NCI-H2196 treated with DMSO at 0.1 percent for 48 hours (cell line): ENCODE results near the gene FAM117B.
"Not testable (repeated sequence)": the region's sequence is repeated elsewhere in the genome, so short reads cannot be mapped to it uniquely, and the experiment has no call there.

Source experiments
- DNase-seq: peaks from one replicate; lab custom pipeline; 2025; ENCODE audit not compliant: unreplicated experiment; lab: John Stamatoyannopoulos, UW

Gene FAM117B

DNA sequence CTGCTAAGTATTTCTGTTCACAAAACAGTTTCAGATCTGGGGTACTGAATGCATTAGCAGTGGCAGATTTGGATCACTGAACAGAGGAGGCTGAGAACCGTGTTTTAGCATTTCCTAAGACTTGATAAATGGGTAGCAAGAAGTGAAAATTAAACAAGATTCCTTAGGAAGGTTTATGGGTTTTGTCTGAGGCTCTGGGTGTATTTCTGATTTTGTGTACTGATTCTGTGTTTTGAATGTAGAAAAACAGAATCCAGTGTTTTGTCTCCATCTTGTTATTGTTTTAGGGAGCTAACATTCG, 1.4 kb downstream of the FAM117B start:
- no peak for DNase-seq

DNA sequence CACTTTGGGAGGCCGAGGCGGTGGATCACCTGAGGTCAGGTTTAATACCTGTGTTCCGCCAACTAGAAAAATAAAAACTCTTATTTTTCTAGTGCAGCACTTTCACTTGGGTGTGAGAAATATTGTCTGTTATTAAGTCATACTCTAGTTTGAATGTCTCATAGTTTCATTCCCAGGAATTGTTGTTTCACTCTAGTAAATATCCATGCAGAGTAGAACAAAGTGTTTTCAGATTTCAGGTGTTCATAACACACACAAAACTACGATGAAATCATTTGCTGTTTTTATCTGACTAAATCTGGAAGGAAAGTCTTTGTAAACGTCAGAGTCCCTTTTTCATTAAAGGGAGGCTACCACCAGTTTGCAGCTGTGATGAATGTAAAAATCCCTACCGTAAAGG, 4.0 kb downstream of the FAM117B start:
- no peak for DNase-seq

DNA sequence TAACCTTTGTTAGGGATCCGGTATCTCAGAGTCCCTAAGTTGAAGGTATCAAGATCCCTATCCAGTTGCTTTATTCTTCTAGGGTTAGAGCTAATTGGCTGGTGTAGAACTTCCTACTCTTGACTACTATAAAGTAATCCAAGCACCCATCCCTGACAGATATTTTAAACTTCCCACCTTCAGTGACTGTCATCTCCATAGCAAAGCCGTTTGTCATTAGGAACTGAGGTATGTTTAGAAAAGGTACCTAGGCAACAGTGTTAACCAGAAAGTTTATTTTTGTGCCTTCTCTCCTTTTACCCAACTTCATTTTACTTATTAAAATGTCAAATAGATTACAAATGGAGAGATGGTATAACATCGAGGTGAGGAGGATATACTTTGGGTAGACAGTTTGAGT, 4.5 kb downstream of the FAM117B start:
- DNase-seq = no peak

DNA sequence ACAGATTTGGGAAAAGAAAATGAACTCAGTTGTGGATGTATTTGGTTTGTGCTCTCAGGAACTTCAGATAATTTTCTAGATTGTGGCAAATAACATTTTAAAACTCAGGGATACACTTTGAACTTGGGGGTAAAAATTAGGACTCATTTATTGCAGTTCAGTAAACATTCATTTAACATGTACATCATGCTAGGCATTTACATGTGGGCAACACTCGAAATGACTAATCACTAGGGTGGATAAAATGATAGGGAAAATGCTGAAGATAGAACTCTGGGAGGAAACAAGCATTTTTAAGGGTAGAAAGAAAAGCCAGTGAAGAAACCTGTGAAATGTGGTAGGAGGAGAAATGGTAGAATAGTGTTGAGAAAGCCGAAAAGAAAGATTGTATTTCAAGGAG, 7.8 kb downstream of the FAM117B start:
- DNase-seq = no peak

DNA sequence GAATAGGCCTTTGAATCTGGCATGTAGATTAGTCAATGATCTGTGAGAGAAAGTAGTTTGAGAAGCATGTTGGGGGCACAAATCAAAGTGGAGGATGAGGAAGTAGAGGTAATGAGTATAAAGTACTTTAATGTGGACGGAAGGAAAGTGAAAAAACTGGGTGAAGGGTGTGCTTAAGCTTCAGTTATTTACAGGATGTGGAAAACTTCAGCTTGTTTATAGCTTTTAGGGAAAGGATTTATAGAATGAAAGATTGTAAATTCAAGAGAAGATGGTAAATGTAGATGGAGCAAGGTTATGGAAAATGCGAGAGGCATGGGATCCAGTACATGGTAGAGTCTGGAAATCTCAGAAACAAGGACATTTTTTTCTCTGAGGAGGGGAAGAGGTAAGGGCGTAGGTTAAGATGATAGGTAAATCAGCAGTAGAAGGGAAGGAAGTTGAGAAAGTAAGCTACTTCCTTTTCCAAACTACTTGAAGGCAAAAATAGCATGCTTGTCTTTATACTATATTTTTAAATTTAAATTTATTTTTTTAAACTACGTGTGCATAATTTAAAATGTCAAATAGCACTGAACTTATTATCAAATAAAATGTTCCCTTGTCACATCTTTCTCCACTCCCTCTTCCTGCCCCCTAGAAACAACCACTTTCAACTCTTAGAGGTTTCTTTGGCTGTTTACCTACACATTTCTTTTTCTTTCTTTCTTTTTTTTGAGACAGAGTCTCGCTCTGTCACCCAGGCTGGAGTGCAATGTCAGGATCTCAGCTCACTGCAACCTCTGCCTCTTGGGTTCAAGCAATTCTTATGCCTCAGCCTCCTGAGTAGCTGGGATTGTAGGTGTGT, 8.5 kb downstream of the FAM117B start:
- DNase-seq = no peak

DNA sequence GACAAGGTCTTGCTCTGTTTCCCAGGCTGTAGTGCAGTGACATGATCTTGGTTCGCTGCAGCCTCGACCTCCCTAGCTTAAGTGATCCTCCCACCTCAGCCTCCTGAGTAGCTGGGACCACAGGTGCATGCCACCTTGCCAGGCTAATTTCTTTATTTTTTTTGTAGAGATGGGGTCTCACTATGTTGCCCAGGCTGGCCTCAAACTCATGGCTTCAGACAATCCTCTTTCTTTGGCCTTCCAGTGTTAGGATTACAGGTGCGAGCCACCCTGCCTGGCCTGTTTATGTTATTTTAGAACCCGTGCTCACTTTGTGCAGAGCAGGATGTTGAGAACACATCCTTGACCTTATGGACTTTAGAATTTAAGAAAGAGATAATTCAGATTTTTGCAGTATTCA, 17.4 kb downstream of the FAM117B start:
- no peak for DNase-seq

DNA sequence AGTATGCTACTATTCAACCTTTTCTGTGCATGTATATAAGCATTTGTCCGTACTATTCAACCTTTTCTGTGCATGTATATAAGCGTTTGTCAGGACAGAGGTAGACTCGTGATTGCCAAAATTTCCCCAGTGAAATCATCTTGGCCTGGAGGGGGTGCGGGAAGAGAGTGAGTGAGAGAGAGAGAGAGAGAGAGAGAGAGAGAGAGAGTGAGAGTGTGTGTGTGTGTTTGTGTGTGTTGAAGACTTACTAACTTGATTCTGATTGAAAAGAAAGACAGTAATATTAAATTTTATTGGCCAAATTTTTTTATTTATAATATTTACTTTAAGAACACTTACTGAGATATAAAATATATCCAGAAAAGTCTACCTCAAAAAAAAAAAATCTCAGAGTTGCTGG, 19.1 kb downstream of the FAM117B start:
- no peak for DNase-seq

DNA sequence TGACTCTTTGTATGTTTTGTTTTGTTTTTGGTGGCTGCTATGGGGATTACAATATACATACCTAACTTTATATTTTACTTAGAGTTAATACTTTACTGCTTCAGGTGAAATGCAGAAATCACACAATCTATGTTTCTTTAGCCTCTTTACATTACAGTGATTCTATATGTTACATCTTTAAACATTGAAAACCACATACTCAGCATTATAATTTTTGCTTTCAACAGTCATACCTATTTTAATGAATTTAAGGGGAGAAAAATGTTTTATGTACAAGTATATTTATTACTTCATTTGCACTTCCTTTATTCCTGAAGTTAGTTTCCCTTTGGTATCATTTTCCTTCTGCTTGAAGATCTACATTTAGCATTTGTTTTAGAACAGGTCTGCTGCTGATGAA, 23.1 kb downstream of the FAM117B start:
- no peak for DNase-seq

DNA sequence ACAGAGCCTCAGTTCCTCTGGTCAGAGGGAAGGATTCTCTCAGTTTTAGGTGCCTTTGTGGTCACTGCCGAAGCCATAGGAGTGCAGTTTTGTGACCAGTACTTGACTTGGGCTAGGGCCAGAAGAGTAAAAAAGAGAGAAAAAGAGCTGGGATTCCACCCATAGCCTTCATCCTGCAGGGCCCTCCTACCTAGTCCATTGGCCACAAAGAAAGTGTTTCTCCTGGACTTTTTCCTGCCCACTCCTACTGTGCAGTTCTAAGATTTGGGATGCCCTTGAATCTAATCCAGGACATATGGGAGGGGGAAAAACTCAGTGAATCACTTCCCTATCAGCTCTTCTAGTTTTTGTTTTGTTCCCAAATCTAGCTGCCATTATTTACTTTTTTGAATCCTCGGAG, 26.0 kb downstream of the FAM117B start:
- DNase-seq = no peak

DNA sequence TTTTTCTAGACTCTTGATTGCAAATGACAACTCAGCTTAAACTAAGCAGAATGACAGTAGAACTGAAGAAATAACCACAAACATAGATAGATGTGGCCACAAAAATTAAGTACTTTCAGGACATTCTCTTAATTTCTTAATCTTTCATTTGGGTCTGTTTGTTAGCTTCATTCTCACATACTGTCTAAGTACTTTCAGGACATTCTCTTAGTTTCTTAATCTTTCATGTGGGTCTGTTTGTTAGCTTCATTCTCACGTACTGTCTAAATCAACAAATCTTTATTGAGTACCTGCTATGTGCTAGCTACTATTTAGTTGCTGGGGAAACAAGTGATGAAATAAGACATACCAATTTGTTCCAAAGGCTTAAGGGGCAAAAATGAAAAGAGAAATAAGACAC, 35.1 kb downstream of the FAM117B start:
- DNase-seq = no peak

DNA sequence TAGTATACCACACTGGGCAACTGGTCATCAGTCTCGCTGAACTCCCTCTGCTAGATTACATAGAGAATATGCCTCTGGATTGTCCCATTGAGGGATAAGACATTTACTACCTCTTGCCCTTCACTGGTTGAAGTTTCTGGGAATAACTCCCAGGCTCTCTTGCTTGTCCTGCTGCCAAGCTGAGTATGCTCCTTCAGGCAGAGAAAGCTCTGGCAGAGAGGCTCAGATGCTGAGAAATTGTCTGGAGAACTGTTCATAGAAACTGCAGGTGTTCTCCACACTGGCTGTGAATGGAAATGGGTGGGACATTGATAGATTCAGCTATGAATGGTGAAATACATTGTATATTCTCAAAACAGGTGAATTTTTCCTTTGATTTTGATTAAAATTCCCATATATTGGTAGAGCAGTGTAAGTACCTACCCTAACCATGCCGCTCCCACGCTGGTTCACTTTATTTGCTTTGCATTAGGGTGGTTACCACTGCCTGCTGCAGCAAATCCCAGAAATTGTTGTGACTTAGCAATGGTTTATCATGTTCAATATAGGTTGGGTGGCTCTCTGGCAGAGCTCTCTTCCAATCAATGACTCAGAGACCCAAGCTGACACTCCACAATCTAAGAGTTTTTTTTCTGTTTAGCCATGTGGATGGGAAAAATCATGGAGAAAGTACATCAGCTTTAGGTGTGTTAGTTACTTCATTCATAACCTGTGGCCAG, 36.7 kb downstream of the FAM117B start:
- no peak for DNase-seq

DNA sequence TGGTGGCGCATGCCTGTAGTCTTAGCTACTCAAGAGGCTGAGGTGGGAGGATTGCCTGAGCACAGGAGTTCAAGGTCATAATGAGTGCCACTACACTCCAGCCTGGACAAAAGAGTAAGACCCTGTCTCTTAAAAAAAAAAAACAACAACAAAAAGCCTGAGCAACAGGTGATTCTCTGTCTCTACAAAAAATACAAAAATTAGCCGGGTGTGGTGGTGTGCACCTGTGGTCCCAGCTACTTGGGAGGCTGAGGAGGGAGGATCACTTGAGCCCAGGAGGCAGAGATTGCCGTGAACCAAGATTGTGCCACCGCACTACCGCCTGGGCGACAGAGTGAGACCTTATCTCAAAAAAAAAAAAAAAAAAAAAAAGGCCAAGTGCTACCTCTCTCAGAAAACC, 40.3 kb downstream of the FAM117B start:
- not testable (repeated sequence) for DNase-seq

DNA sequence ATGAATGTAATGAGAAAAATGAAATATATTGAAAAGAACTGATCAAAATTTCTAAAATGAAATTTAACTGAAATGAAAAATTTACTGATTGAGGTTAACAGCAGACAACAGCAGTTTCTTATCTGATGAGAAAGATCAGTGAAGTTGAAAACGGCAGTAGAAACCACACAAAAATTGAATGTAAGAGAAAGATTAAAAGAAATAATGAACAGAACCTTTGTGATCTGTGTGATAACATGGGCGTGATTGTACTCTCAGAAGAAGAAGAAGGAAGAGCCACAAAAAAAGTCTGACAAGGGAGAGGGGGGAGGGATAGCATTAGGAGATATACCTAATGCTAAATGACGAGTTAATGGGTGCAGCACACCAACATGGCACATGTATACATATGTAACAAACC, 45.2 kb downstream of the FAM117B start:
- no peak for DNase-seq

DNA sequence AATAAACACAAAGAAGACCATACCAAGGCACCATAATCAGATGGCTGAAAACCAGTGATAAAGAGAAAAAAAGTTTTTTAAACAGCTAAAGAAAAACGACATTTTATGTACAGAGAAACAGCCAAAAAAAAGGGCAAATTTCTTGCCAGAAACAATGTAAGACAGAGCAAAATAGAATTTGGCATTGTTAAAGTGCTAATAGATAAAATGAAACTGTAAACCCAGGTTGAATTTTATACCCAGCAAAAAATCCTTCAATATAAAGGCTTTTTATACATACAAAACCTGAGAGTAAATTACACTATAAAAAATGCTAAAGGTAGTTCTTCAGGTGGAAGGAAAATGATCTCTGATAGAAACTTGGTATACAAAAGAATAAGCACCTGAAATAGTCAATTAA, 45.7 kb downstream of the FAM117B start:
- DNase-seq = no peak

DNA sequence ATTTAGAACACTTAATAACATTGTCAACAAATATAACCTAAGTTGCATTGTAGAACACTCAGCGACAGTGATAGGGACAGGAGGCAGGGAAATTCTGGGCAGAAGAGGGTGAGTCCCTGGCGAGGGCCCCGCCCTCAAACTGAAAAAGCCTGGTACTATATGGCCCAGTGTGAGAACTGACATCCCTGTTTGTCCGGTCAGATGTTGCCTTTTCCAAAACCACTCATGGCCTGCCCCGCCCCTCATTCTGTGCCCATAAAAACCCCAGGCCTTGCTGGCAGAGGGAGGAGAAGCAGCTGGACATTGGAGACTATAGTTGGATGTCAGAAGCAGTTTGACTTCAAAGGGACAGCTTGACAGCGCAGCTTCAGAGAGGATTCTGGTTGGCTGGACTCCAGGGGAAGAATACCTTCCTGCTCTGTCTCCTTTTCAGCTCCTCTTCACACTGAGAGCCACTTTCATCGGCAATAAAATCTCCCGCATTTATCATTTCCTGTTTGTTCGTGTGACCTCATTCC, 47.0 kb downstream of the FAM117B start:
- no peak for DNase-seq

DNA sequence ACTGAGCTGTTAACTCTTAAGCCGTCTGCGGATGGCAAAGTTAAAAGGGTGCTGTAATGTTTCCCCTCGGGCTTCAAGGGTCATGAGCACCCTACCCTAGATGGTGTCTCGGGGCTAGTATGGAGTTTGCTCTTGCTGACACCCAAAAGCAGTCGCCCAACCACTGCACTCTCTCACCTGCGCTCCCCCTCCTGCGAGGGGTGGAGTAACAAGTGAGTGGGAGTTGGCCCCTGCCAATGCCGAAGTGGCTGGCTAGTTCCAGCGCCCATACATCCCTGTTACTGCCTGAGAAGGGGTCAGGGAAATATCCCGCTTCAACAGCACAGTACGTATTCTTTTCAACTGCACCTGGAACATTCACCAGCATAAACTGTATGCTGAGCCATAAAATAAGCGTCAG, 47.5 kb downstream of the FAM117B start:
- DNase-seq = no peak

DNA sequence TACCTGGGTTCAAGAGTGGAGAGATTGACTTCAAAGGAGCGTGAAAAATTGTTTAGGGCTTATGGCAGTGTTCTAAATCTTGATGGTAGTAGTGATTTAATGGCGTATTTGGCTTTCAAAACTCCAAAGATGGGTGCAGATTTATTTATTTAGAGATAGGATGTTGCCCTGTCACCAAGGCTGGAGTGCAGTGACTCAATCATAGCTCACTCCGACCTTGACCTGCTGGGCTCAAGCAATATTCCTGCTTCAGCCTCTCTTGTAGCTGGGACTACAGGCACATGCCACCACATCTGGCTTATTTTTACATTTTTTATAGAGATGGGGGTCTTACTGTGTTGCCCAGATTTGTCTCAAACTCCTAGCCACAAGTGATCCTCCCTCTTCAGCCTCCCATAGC, 52.5 kb downstream of the FAM117B start:
- DNase-seq = no peak

DNA sequence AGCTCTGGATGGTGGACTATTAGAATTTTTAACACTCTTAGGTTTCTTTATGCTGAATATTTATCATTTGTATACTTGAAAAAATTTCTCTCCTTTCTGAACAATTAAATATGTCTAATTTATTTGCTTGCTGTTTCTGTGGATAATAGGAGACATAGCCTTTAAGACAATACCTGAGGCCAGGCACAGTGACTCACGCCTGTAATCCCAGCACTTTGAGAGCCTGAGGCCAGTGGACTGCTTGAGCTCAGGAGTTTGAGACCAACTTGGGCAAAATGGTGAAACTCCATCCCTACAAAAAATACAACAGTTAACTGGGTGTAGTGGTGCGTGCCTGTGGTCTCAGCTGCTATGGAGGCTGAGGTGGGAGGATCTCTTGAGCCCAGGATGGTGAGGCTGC, 54.7 kb downstream of the FAM117B start:
- no peak for DNase-seq

DNA sequence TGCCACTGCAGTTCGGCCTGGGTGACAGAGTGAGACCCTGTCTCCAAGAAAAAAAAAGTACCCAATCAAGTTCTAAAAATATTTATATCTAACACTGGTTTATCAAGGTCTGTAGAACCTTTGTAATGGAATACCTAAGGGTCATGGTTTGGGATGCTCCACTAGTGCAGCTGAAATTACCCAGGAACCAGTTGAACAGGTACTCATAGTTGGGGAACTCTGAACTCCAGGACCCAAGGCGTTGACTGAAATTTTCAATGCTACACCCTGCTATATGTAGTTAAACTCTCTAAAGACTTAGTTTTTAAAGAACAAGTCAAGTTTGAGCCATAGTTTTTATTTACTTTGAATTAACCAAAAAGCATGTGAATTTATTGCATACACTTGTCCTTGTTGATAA, 55.1 kb downstream of the FAM117B start:
- no peak for DNase-seq

DNA sequence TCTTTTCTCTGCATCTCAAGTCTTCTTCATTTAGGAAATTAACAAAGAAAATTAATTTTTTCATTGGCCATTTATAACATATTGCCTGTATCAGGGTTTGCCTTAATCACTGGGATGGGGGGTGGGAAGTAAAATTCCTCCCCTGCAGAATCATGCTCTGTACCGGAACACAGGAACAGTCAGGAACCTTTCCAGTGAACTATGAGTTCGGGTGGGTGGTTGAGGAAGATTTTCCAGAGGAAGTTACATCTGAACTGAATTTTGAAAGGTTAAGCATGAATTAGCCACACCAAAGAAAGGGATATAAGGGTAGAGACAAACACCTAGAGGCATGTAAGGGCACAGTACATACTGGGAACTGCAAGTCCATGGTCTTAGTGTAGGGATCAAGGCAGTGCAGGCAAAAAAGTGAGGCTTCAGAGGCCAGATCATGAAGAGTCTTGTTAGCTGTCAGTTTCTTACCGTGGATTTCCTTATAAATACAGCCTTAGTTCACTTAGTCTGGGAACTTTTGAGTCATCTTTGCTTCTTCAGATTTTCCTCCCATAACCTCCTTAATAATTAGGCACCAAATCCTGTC, 55.6 kb downstream of the FAM117B start:
- DNase-seq = no peak

DNA sequence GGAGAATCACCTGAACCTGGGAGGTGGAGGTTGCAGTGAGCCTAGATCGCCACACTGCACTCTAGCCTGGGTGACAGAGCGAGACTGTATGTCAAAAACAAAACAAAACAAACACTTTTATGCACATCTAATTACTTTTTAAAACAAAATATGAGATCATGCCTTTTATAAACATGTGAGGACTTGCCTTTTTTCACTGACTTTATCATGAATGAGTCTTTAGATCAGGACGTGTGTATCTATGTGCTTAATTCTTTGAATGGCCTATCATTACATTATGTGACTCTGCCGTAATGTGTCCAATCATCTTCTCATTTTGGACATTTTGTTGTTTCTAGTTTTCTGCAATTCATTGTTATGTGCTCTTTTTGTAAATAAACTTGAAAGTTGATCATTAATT, 58.7 kb downstream of the FAM117B start:
- no peak for DNase-seq

DNA sequence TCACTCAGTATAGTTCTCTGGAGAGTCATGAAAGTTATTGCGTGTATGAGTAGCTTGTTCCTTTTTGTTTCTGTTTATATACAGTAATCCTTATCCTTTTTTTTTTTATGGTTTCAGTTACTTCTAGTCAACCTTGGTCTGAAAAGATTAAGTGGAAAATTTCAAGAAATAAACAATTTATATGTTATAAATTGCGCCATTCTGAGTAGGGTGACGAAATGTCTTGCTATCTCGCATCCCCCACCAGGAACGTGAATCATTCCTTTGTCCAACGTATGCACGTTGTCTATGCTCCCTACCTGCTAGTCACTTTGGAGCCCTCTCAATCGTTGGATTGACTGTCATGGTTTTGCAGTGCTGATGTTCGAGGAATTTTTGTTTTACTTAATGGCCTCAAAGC, 60.4 kb downstream of the FAM117B start:
- no peak for DNase-seq
